Omental fat pad (tissue), 4 donors: ENCODE measurements around the gene COX5A. TPM values are rescaled to one million over a fixed set of nuclear protein-coding genes. Genes with fewer than 3 reads are reported as not detected.
"Not testable (repeated sequence)": the region's sequence is repeated elsewhere in the genome, so short reads cannot be mapped to it uniquely, and the experiment has no call there.

Source experiments
- ATAC-seq: fragments of 150-250 bp; one replicate; pipeline ENCODE4 v1.9.1; 2016; ENCODE audit warnings: mild to moderate bottlenecking, moderate library complexity; ENCODE audit not compliant: low FRiP score
- DNase-seq: peaks from one replicate; pipeline ENCODE4 v3.0.0-alpha.2; 2019; ENCODE audit warnings: low spot score
- CTCF ChIP-seq, 3 donors: fragments of 450-650 bp; IDR thresholded peaks; one replicate each; pipeline ENCODE4 v1.5.1; 2016 to 2017; ENCODE audit warnings: antibody characterized with exemption in 3 of 3, mild to moderate bottlenecking in 3 of 3, moderate library complexity in 2 of 3
- total RNA-seq, 4 donors: library from RNA; depleted of rRNA; stranded (reverse); fragments of >200 nt; gene quantifications; one replicate each; pipeline ENCODE4 v1.1.0, GENCODE V29; 2016

Gene COX5A
- total RNA-seq, 4 donors from 2014 or later = 47.6 to 103 (median 69.7) TPM

GRCh38 chr15:74955796-74956647, 18.1 kb upstream of the COX5A start:
- ATAC-seq = peak; percentile 37
- no peak for DNase-seq
- no peak for TF ChIP-seq CTCF (IDR thresholded peaks at IDR 0.05)

- no peak for ATAC-seq
- no peak for DNase-seq
- TF ChIP-seq CTCF (IDR thresholded peaks at IDR 0.05) = no peak
Observed at GRCh38 chr15:74955017-74955416, 17.1 kb upstream of the COX5A start.

- TF ChIP-seq CTCF (IDR thresholded peaks at IDR 0.05) = no peak
- ATAC-seq (peak; percentile 33), DNase-seq (no peak)
Observed at GRCh38 chr15:74954515-74954914, 16.6 kb upstream of the COX5A start.

- no peak for DNase-seq
- TF ChIP-seq CTCF (IDR thresholded peaks at IDR 0.05) = no peak
- ATAC-seq = no peak
Observed at GRCh38 chr15:74951006-74951405, 13.1 kb upstream of the COX5A start.

GRCh38 chr15:74950078-74950908, 12.4 kb upstream of the COX5A start:
- TF ChIP-seq CTCF (IDR thresholded peaks at IDR 0.05) = peak in 2 of 3 donors; percentile 90 to 97
- DNase-seq (peak; percentile 83), ATAC-seq (peak; percentile 52)

- TF ChIP-seq CTCF (IDR thresholded peaks at IDR 0.05) = no peak
- DNase-seq (no peak), ATAC-seq (no peak)
Observed at GRCh38 chr15:74937272-74937589, 642 bp downstream of the COX5A start.

GRCh38 chr15:74935193-74935592, 2.7 kb downstream of the COX5A start:
- ATAC-seq, DNase-seq: not testable (repeated sequence)
